HPDE6-E6E7 (cell line): Measurements from ENCODE around the gene ROR1.
"Not testable (repeated sequence)": the region's sequence is repeated elsewhere in the genome, so short reads cannot be mapped to it uniquely, and the experiment has no call there.

Experiments
- DNase-seq: peaks from one replicate; pipeline ENCODE4 v3.0.0; 2011; ENCODE audit warnings: missing footprints; ENCODE audit errors: extremely low spot score

Gene ROR1

DNA sequence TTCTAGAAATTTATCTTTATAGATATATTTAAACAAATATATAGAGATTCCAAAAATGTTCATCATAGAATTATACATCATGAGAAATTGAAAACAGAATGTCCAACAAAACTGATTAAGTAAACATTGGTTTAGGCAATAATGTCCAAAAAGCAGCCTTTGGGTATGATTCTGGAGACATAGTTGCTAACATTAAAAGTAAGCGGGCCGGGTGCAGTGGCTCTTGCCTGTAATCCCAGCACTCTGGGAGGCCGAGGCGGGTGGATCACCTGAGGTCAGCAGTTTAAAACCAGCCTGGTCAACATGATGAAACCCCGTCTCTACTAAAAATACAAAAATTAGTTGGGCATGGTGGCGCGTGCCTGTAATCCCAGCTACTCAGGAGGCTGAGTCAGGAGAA is 450.4 kb downstream of the ROR1 start:
- DNase-seq, result not testable (repeated sequence)

DNA sequence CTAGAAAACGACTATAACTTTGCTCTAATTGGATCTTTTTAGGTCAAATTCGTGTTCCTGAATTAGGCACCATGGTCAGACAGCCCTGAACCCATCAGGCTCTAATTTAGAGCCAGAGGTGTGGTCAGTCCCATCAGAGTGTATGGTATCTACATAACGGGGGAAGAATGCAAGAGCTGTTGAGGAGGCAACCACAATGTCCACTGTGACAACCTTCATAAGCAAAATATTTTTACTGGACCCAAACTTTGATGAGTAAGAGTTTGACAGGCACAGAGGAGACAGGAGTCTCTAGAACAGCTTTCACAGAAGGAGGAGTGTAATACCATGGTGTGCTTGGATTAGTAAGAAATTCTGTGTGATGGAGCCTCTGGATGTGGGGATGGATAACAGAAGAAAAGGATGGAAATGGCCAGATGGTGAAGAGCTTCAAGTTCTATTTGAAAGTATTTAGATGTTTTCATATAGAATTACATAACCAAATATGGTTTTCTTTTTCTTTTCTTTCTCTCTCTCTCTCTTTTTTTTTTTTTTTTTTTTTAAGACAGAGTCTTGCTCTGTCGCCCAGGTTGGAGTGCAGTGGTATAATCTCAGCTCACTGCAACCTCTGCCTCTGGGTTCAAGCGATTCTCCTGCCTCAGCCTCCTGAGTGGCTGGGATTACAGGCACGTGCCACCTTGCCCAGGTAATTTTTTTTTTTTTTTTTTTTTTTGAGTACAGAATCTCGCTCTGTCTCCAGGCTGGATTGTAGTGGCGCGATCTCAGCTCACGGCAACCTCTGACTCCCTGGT is 454.5 kb downstream of the ROR1 start:
- no peak for DNase-seq

DNA sequence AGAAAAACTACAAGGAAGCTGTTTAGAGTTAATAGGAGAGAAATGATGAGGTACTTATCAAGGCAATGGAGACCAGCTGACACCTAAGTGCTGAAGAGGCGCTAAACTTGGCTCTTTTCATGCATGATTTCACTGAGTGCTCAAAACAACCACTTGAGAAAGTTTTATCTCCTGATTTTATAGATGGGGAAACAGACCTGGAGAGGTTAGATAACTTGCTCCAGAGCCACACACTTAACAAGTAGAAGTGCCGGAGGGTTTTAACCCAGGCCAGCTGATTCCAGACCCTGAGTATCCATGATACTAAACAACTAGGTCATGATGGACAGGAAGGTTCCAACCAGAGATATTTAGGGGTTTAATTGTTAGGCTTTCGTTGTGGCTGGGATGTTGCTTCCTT is 455.5 kb downstream of the ROR1 start:
- DNase-seq, result no peak
